ENCODE data around the gene RBM15B.
"Not testable (repeated sequence)": the region's sequence is repeated elsewhere in the genome, so short reads cannot be mapped to it uniquely, and the experiment has no call there.

The RBM15B gene

DNA sequence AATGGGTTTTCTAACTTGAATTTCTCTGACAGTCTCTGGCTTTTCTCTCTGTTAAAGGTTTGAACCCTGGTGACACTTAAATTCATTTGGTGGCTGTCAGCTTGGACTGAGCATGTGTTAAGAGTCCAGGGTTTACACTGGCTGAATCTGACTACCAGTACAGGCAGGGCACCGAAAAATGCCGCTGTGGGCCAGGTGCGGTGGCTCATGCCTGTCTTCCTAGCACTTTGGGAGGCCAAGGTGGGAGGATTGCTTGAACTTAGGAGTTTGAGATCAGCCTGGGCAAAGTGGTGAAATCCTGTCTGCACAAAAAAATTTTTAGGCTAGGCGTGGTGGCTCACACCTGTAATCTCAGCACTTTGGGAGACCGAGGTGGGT lies 4.2 kb upstream of the RBM15B start:
- peak overlapping the region; percentile 74 to 98 for H3K4me3 ChIP-seq (replicated peaks in 1 of 2; ENCODE audit: low read depth in 2 of 2, low read length in 2 of 2)
- no peak for TF ChIP-seq CTCF (IDR thresholded peaks at IDR 0.05; ENCODE audit: low read depth, low read length)
- DNase-seq (ENCODE audit: low read depth in 2 of 2) = no peak

GRCh38 chr3:51387281-51387680 lies 3.8 kb upstream of the RBM15B start:
- H3K4me3 ChIP-seq (replicated peaks in 1 of 2; ENCODE audit: low read depth in 2 of 2, low read length in 2 of 2) = peak overlapping the region; percentile 15 to 98
- DNase-seq (ENCODE audit: low read depth in 2 of 2) = not testable (repeated sequence)

DNA sequence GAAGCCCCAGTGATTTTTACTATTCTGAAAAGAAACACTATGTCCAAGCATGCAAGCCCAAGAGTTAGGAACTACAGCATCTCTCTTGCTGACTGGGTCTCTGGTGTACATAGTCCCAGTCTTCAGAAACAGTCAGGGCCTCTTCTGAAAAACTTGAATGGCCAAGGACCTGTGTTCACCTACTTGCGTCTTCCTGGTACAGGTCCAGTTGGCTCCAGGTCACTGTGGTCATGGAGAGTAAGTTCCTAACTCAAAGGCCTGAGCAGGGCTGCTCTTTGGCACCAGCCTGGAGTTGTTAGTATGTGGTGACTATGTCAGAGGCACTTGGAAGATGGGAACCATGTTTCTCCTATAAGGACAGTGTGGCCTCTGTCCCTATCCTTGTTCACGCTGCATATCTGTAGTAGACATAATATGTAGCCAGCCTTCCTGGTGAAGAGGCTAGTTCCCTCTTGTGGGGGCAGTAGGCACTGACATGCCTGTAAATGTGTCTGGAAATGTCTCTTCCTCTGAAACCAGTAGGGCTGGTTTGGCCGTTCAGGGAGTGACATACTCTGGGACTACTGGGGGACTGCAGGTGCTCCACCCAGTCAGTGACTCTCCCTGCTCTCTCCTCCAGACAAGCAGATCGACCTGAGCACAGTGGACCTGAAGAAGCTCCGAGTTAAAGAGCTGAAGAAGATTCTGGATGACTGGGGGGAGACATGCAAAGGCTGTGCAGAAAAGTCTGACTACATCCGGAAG lies 2.6 kb upstream of the RBM15B start:
- DNase-seq (ENCODE audit: low read depth in 2 of 2) = peak in 1 of 2 donors; percentile 20
- peak; percentile 24 for TF ChIP-seq CTCF (IDR thresholded peaks at IDR 0.05; ENCODE audit: low read depth, low read length)

DNA sequence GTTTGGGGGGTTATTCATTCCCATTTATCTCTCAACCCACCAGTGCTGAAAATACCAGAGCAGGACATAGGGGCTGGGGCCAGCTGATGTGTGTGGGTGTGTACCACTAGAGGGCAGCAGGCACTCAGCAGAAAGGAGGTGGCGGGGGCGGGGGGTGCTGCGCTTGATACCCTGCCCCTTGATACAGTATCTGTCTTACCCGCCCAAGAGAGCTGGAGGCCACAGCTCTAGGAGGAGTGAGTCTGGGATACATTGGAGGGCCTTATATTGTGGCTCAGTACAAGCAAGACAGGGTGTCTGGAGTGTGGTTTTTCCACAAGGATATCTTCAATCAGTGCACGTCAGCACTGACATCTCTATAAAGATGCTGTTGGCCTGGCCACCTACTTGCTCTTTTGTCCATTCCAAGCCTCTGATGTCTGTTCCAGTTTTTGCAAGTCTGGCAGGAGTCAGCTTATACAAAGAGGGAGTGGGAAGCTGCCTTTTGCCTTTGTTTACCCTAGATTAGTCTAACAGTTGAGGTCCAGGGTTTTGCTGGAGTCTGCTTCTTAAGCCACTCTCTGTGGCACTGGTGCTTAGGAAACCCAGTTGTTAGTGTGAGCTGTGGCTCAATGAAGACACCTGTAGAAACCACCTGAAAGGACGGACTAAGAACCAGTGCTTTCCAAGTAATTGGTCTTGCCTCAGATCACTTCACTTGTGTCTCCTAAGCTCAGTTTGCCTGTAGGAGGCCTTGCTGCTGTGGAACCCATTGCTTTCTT lies 1.5 kb upstream of the RBM15B start:
- DNase-seq (ENCODE audit: low read depth in 2 of 2) = peak; percentile 60 to 65
- H3K4me3 ChIP-seq (replicated peaks in 1 of 2; ENCODE audit: low read depth in 2 of 2, low read length in 2 of 2) = no peak overlapping the region
- TF ChIP-seq CTCF (IDR thresholded peaks at IDR 0.05; ENCODE audit: low read depth, low read length) = peak; percentile 92

More for the DNA sequence above, 2.6 kb upstream of the RBM15B start:
- H3K4me3 ChIP-seq (replicated peaks in 1 of 2; ENCODE audit: low read depth in 2 of 2, low read length in 2 of 2) = peak overlapping the region in 1 of 2 donors; percentile 10

- no peak for DNase-seq (ENCODE audit: low read depth in 2 of 2)
- TF ChIP-seq CTCF (IDR thresholded peaks at IDR 0.05; ENCODE audit: low read depth, low read length) = no peak
- peak overlapping the region; percentile 28 to 49 for H3K4me3 ChIP-seq (replicated peaks in 1 of 2; ENCODE audit: low read depth in 2 of 2, low read length in 2 of 2)
Observed at GRCh38 chr3:51390246-51391074, 625 bp upstream of the RBM15B start.

- peak overlapping the region; percentile 64 to 66 for H3K4me3 ChIP-seq (replicated peaks in 1 of 2; ENCODE audit: low read depth in 2 of 2, low read length in 2 of 2)
- TF ChIP-seq CTCF (IDR thresholded peaks at IDR 0.05; ENCODE audit: low read depth, low read length) = no peak
- DNase-seq (ENCODE audit: low read depth in 2 of 2) = peak; percentile 42 to 51
Observed at GRCh38 chr3:51391566-51392354, 675 bp downstream of the RBM15B start.
